NCI-H2171 treated with DMSO at 0.1 percent for 48 hours (cell line): ENCODE results near the gene SSR2.

Experiments
- DNase-seq: peaks from one replicate; lab custom pipeline; 2025; lab: John Stamatoyannopoulos, UW

Gene SSR2

DNA sequence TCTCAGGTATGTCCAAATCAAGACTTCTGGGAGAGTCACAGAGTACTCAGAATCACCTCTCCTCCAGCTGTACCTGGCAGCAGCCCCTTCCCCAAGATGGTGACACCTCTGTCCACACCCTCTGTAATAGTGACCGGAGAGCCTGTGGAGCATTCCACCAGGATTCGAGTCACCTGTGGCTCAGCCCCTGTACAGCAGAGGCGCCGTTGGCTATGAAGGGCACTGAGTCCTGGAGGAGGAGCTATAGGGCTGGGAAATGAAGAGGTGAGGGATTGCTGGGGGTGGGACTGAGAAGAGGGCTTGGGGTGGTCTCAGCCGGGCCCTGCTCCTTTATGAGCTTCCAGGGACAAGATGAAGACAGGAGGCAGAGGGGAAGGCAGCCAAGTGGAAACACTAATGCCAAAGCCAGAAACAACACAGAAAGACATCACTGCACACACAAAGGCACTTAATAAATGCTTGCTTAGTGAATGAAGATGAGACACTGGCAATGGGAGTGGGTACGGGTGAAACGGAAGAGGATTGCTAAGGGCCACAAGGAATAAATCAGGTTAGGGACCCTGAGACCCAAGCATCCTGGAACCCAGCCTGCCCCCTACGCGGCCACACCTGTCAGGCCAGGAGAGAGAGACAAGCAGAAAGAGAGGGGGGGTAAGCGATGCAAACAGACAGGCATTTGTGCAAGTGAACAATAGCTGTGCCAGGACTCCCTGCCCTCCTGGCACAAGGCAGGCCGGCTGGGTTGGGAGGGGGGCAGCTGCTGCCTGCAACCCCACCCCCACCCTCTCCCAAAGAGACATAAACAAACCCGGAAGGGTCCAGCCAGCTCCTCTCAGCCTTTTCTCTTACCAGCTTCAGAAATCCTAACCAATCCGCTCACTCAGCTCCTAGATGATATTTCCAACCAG, 46.3 kb downstream of the SSR2 start:
- peak; percentile 52 for DNase-seq

DNA sequence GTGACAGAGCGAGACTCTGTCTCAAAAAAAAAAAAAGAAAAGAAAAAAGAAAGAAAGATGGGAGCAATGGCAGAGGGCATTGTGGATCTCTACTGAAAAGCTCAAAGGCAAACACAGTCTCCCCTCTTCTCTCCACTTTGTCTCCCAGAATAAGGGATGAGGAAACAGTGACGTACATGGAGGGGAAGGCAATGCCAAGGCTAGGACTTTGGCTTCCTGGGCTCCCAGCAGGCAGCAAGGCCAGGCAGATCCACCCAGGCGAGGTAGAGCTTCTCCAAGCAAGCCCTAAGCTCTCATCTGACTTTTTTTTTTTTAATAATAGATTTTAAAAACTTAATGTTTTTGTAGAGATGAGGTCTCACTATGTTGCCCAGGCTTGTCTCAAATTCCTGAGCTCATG, 47.0 kb downstream of the SSR2 start:
- DNase-seq = no peak

DNA sequence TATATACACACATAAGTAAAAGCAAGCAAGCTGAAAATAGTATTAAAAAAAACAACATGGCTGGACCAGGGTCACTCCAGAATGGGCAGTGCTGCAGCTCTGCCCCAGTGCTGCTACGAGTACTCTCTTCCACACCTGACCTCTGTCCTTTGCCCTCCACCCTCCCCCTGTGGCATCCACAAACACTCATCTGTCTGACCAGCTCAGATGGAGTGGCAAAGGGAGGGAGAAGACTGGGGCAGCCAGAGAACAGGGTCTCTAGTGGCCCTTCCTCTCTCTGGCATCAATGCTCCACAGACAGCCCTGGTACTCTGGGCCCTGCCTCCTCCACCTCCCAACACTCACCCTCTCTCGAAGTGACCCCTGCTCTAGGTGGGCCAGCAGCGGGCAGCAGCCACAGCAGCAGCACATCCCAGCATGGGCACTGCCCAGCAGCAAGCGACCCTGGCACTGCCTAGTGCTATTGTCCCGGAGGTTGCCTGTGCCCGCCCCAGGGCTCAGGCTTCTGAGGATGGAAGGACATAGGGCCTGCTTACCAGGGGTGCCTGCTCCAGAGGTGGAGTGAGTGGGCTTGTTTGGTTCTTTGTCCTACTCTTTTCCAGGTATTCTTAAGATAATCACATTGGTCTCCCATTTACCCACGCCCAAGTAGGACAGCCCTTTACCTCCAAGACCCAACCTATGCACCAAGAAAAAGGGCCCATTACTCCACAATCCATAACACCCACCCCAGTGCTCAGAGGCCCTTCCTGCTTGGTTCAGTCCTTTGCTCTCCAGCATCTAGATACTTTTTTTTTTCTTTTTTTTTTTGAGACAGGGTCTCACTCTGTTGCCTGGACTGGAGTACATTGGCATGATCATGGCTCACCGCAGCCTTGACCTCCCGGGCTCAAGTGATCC, 48.6 kb downstream of the SSR2 start:
- DNase-seq = no peak

DNA sequence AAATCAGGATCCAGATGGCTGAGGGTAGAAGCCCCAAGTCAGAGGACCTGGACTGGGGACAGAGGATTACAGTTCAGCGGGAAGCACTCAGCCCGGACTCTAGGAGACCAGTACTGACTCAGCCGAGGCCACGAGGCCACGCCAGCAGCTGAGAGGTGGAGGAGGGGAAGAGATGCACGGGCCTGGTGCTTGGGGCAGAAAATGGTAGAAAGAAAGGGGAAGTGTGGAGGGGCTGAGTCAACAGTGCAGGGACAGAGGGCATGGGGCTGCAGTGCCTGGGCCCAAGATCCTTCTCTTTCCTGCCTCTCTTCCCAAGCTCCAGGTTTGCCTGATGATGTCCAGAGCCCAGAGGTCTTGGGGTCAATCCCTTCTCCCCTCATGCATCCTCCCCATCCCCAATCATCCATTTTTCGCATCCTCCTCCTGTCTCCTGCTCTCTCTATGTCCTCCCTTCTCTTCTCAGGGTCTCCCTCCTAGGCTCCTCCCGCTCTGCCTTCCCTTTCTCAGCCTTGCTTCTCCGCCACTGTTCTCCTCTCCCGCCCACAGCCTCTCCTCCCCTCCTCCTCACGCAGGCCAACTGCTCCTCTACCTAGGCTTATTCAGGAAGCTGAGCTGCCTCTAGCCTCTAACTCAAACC, 50.1 kb downstream of the SSR2 start:
- no peak for DNase-seq

DNA sequence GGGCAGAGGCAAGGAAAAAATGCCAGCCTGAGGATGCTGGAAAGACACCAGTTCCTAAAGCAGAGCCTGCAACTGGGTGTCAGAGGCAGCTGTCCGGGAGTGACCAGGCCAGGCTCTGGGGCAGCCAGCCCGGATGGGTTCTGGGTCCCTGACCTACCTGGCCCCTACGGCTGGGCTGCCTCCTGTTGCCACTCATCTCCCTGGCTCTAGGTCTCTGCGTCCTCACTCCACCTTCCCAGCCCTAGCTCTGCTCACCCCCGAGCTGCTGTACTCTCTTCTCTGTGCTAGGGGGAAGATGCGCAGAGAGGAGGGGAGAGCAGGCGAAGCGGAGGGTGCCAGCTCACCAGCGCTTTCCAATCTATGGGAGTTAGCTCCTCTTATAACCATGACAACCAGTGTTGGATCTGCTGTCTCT, 51.4 kb downstream of the SSR2 start:
- no peak for DNase-seq

DNA sequence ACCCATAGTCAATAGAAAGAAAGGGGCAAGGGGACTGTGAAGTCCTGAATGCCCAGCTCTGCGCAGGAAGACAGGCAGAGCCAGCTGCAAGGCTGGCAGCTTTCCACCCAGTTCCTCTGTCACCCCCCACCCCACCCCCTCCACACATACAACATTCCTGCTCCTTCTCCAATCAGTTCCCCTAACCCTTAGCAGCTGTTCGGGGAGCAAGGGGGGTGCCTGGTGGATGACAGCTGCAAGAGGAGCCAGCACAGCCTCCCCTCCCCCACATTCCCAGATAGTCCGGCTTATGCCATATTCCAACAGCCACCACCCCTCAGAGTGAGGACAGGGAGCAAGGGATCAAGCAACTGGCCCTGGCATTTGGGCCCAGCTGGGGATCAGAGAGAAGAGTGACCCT, 52.1 kb downstream of the SSR2 start:
- DNase-seq = peak; percentile 82

DNA sequence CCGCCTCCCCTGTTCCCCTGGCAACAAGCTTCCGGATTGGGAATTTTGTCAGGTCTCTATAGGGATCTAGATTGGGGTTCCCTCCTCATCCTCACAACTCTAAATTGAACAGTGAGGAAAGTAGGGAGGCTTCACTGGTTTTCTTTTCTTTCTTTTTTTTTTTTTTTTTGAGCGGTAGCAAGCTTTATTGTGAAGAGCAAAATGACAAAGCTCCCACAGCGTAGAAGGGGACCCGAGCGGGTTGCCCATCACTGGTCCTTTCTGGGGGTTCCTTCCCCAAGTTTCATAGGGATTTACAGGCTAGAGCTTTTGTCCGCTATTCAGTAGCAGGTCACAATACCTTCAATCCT, 52.7 kb downstream of the SSR2 start:
- no peak for DNase-seq

DNA sequence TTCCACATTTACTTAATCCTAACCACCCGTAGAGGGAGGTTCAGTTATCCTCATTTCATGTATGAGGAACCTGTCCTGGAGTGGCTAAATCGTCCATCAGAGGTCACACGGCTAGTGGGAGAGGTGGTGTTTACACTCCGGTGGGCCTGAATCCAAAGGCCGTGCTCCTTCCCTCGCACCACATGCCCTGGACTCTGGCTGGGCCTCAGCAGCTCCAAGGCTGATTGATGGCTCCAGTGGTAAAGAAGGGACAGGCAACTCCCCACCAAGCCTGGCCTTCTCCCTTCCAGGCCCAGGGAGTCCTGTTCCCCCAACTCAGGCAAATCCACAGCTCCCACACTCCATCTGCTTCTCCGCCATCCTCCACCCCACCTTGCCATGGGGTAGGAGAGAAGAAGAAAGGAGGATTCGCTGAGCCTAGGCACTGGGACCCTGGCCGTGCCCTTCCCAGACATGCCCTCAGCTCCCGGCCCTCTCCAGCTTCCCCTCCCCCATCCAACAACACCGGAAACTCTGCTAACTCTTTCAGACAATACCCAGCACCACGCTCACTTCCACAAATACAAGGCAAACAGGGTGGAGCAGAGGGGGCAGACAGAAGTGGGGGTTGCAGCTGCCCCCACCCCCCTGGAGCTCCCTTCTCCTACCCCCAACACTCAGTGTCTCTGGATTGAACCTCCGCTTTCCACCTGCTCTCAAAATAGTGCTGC, 53.3 kb downstream of the SSR2 start:
- DNase-seq = no peak

- DNase-seq = no peak
These were observed 54.0 kb downstream of the SSR2 start for GRCh38 chr1:155966750-155967149.

- DNase-seq = no peak
These were observed 54.6 kb downstream of the SSR2 start for GRCh38 chr1:155966135-155966534.

- no peak for DNase-seq
These were observed 56.6 kb downstream of the SSR2 start for GRCh38 chr1:155964193-155964592.

GRCh38 chr1:155962599-155963211, 58.0 kb downstream of the SSR2 start:
- no peak for DNase-seq

- DNase-seq = no peak
These were observed 58.8 kb downstream of the SSR2 start for GRCh38 chr1:155961937-155962336.

DNA sequence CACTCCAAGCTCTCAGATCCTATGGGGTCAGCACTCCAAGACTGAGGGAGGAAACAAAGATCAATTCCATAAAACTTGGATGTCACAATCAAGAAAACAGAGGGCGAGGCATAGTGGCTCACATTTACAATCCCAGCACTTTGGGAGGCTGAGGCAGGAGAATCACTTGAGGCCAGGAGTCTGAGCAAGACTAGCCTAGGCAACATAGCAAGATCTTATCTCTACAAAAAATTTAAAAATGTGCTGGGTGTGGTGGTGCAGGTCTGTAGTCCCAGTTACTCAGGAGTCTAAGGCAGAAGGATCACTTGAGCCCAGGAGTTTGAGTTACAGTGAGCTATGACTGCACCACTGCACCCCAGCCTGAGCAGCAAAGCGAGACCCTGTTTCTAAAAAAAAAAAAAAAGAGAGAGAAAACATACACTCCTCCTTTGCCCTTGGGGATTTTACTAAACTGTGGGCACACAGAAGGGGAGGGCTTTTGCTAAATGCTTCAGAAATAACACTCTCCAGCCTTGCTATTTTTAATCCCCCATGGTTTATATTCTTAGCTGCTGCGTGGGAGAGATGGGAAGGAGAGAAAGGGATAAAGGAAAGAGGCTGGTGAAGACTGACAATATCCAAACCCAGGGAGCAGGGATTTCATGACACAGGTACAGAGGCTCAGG, 60.5 kb downstream of the SSR2 start:
- DNase-seq = no peak
